K562 (cell line): ENCODE results near the gene SERPINA1. TPM values are rescaled to one million over a fixed set of nuclear protein-coding genes. Genes with fewer than 3 reads are reported as not detected.

ENCODE experiments used
- MAX ChIP-seq: sonication (generic); formaldehyde crosslinking; IDR thresholded peaks from 2 replicates; pipeline ENCODE4 v1.9.0; 2022; ENCODE audit warnings: mild to moderate bottlenecking, missing genetic modification reagents
- polyA plus RNA-seq, 8 experiments: library from polyadenylated mRNA; depleted of rRNA in 4 of 8; stranded (reverse) in 5 of 8; unstranded in 3 of 8; fragments of >200 nt; fragmentation: Nextera tagmentation in 2 of 8; fragmentation: Illumina TruSeq in 1 of 8; extraction: Ambion mirVana in 2 of 8; extraction: Trizol in 1 of 8; gene quantifications; 2 replicates each; pipeline versions ENCODE4 v1.2.1 to v1.2.3, GENCODE V29; 2011 to 2014; ENCODE audit warnings: inconsistent platforms in 1 of 8, missing spikeins in 1 of 8
- total RNA-seq, 7 experiments: library from RNA; depleted of rRNA in 6 of 7; stranded (reverse); fragments of >200 nt in 6 of 7; fragmentation: Illumina TruSeq in 2 of 7; extraction: Trizol in 2 of 7; gene quantifications; 2 replicates each; pipeline versions ENCODE4 v1.2.1 to v1.2.3, GENCODE V29; 2011 to 2021; ENCODE audit warnings: low replicate concordance in 1 of 7
- TF ChIP-seq, protein P1 (sequence below), 2 experiments: fragments of 450-650 bp; formaldehyde crosslinking in 1 of 2; IDR thresholded peaks; 2 replicates each; pipeline versions ENCODE4 v1.4.0 to v1.6.1; 2014 to 2020; ENCODE audit warnings: mild to moderate bottlenecking in 2 of 2, borderline replicate concordance in 1 of 2, low read depth in 1 of 2

Gene SERPINA1
- total and polyA plus RNA-seq, 9 of the 15 experiments (the other 6 are each of a cell fraction or from before 2014, with no cell fraction given): 4.1 TPM; not detected in 8

DNA sequence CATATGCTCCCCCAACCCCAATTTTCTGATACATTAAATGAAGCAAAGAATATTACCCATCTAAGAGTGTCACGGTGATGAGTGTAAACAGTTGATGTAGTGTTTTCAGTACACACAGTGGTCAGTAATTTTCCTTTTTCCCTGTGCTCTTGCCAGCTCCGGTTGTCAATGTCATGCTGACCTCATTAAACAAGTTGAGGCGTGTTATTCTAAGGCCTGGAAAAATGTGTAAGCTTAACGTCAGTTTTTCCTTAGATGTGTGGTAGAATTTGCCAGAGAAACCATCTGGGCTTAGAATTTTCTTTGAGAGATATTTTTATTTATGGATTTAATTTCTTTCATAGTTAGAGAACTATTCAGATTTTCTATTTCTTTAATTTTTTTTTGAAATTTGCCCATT, 53.5 kb downstream of the SERPINA1 start (continued):
- TF ChIP-seq, protein P1, sequence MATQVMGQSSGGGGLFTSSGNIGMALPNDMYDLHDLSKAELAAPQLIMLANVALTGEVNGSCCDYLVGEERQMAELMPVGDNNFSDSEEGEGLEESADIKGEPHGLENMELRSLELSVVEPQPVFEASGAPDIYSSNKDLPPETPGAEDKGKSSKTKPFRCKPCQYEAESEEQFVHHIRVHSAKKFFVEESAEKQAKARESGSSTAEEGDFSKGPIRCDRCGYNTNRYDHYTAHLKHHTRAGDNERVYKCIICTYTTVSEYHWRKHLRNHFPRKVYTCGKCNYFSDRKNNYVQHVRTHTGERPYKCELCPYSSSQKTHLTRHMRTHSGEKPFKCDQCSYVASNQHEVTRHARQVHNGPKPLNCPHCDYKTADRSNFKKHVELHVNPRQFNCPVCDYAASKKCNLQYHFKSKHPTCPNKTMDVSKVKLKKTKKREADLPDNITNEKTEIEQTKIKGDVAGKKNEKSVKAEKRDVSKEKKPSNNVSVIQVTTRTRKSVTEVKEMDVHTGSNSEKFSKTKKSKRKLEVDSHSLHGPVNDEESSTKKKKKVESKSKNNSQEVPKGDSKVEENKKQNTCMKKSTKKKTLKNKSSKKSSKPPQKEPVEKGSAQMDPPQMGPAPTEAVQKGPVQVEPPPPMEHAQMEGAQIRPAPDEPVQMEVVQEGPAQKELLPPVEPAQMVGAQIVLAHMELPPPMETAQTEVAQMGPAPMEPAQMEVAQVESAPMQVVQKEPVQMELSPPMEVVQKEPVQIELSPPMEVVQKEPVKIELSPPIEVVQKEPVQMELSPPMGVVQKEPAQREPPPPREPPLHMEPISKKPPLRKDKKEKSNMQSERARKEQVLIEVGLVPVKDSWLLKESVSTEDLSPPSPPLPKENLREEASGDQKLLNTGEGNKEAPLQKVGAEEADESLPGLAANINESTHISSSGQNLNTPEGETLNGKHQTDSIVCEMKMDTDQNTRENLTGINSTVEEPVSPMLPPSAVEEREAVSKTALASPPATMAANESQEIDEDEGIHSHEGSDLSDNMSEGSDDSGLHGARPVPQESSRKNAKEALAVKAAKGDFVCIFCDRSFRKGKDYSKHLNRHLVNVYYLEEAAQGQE (IDR thresholded peaks at IDR 0.05; ENCODE audit: borderline replicate concordance): no peak
- TF ChIP-seq, protein P1 (CRISPR knock-in tag; IDR thresholded peaks at IDR 0.05; ENCODE audit: low read depth): no peak
- TF ChIP-seq MAX (CRISPR knock-in tag): no peak
